Glutamatergic neuron (in vitro differentiated cells): ENCODE data around the gene KLF3. TPM values are rescaled to one million over a fixed set of nuclear protein-coding genes. Genes with fewer than 3 reads are reported as not detected.

Experiments
- DNase-seq: peaks from one replicate; pipeline ENCODE4 v3.0.0; 2022
- H3K27ac Mint-ChIP-seq: one replicate; pipeline ENCODE4 v1.8.0; 2020; ENCODE audit warnings: mild to moderate bottlenecking, mixed read lengths, inconsistent platforms; ENCODE audit not compliant: unreplicated experiment
- H3K27me3 Mint-ChIP-seq: one replicate; pipeline ENCODE4 v1.8.0; 2020; ENCODE audit warnings: mild to moderate bottlenecking, moderate library complexity, mixed read lengths, inconsistent platforms; ENCODE audit not compliant: unreplicated experiment
- H3K36me3 Mint-ChIP-seq: one replicate; pipeline ENCODE4 v1.8.0; 2020; ENCODE audit warnings: mild to moderate bottlenecking, mixed read lengths, inconsistent platforms; ENCODE audit not compliant: unreplicated experiment
- H3K4me1 Mint-ChIP-seq: one replicate; pipeline ENCODE4 v1.8.0; 2020; ENCODE audit warnings: mild to moderate bottlenecking, low read depth, mixed read lengths, inconsistent platforms; ENCODE audit not compliant: unreplicated experiment
- H3K4me3 Mint-ChIP-seq: one replicate; pipeline ENCODE4 v1.8.0; 2020; ENCODE audit warnings: mild to moderate bottlenecking, mixed read lengths, inconsistent platforms; ENCODE audit not compliant: unreplicated experiment
- H3K9me3 Mint-ChIP-seq: one replicate; pipeline ENCODE4 v1.8.0; 2020; ENCODE audit warnings: mild to moderate bottlenecking, moderate library complexity, mixed read lengths, inconsistent platforms; ENCODE audit not compliant: unreplicated experiment
- total RNA-seq: library from RNA; stranded (reverse); fragmentation: NEBNext Ultra II Directional; extraction: Animal tissue kit (Norgen Biotek cat#: 25700); gene quantifications from one replicate; pipeline ENCODE4 v1.2.1, GENCODE V29; 2021; ENCODE audit not compliant: unreplicated experiment
- TF ChIP-seq, protein P1 (sequence below): fragments of 200-600 bp; sonication (generic); IDR thresholded peaks from one replicate; pipeline ENCODE4 v1.5.0; 2021; ENCODE audit not compliant: partially characterized antibody, unreplicated experiment

KLF3 gene
- total RNA-seq, 1 donor from 2014 or later, result 38.4 TPM

DNA sequence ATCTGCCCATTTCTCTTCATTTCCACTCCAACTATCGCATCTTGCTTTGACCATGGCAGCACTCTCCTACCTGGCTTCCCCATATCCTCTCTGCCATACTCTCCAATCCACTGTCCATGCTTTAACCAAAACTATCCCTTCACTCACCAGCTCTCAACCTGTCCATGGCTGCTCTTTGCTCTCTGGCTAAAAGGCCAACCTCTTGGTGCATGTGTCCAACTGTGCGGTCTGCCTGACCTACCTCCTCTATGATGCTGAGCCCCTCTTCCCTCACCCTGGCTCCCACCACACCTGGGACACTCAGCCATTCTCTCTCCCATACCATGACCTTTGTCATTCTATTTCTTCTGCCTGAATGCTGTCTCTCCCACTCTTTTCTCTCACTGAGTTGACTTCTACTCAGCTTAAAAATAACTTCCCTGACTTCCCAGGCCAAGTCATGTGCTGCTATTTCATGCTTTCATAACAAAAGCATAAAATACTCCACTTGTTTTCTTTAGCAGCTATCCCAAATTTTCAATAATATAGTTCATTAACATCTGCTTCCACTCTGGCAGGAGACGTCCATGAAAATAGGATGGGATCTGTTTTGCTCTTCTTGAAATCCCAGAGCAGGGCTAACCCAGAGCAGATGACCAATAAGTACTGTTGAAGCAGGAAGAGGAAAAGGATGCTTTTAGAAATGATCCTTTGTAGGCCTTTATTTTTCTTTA, 29.8 kb upstream of the KLF3 start:
- no peak overlapping the region for H3K4me3 Mint-ChIP-seq
- H3K27me3 Mint-ChIP-seq, result peaks cover 2% of the 10 kb centered on the region
- TF ChIP-seq, protein P1, sequence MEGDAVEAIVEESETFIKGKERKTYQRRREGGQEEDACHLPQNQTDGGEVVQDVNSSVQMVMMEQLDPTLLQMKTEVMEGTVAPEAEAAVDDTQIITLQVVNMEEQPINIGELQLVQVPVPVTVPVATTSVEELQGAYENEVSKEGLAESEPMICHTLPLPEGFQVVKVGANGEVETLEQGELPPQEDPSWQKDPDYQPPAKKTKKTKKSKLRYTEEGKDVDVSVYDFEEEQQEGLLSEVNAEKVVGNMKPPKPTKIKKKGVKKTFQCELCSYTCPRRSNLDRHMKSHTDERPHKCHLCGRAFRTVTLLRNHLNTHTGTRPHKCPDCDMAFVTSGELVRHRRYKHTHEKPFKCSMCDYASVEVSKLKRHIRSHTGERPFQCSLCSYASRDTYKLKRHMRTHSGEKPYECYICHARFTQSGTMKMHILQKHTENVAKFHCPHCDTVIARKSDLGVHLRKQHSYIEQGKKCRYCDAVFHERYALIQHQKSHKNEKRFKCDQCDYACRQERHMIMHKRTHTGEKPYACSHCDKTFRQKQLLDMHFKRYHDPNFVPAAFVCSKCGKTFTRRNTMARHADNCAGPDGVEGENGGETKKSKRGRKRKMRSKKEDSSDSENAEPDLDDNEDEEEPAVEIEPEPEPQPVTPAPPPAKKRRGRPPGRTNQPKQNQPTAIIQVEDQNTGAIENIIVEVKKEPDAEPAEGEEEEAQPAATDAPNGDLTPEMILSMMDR, result no peak
- H3K4me1 Mint-ChIP-seq, result no peaks in the 10 kb centered on the region
- H3K36me3 Mint-ChIP-seq, result no peaks in the 10 kb centered on the region
- H3K27ac Mint-ChIP-seq, result no peak overlapping the region
- no peak for DNase-seq
- no peaks in the 10 kb centered on the region for H3K9me3 Mint-ChIP-seq

DNA sequence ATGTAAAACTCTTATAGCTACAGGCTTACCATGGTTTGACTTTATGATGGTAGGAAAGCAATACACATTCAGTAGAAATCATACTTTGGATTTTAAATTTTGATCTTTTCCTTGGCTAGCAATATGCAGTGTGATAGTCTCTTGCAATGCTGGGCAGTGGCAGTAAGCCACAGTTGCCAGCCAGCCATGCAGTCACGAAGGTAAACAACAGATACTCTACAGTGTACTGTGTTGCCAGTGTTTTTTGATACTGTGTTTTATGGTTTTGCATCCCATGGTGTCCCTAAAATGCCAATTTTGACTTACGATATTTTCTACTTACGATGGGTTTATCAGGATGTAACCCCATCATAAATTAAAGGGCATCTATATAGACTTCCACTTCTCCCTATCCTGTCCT, 24.8 kb upstream of the KLF3 start:
- H3K4me1 Mint-ChIP-seq, result no peaks in the 10 kb centered on the region
- no peak overlapping the region for H3K27ac Mint-ChIP-seq
- no peak for DNase-seq
- H3K36me3 Mint-ChIP-seq, result no peaks in the 10 kb centered on the region
- no peak overlapping the region for H3K4me3 Mint-ChIP-seq
- TF ChIP-seq, protein P1, result no peak
- H3K9me3 Mint-ChIP-seq, result no peaks in the 10 kb centered on the region
- H3K27me3 Mint-ChIP-seq, result peaks cover 2% of the 10 kb centered on the region

DNA sequence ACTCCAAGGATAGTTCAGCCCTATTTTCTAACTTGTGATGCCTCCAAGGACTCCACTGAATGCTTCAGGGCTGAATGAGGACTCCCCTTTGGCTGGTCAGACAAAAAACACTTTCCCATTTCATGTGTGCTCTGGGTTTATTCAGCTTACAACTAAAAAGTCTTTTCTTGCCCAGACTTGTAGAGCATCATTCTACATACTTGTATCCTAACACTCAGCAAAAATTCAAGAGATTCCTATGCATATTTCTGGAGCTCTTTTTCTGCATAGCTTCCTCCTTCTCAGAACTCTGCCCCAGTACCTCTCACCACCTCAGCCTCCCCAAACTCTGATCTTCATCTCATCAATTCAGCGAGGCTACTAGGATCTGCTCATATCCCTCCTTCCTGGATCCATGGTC, 22.2 kb upstream of the KLF3 start:
- no peak overlapping the region for H3K27ac Mint-ChIP-seq
- TF ChIP-seq, protein P1, result no peak
- no peaks in the 10 kb centered on the region for H3K4me1 Mint-ChIP-seq
- H3K9me3 Mint-ChIP-seq, result no peaks in the 10 kb centered on the region
- no peak for DNase-seq
- H3K27me3 Mint-ChIP-seq, result peaks cover 2% of the 10 kb centered on the region
- no peak overlapping the region for H3K4me3 Mint-ChIP-seq
- H3K36me3 Mint-ChIP-seq, result no peaks in the 10 kb centered on the region

DNA sequence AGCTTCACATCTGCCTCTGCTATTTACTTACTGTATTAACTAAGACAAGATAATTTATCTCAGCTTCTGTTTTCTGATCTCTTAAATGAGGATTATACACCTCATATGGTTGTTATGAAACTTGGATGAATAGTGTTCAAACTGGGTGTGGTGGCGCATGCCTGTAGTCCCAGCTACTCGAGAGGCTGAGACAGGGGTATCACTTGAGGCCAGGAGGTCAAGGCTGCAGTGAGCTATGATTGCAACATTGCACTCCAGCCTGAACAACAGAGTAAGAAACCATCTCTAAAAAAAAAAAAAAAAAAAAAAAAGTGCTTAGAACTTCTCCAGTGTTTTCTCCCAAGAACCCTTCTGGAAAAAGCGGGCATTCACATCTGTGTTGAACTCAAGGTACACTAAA, 19.8 kb upstream of the KLF3 start:
- no peak overlapping the region for H3K27ac Mint-ChIP-seq
- H3K9me3 Mint-ChIP-seq, result no peaks in the 10 kb centered on the region
- no peak overlapping the region for H3K4me3 Mint-ChIP-seq
- H3K36me3 Mint-ChIP-seq, result no peaks in the 10 kb centered on the region
- TF ChIP-seq, protein P1, result no peak
- peaks cover 2% of the 10 kb centered on the region for H3K27me3 Mint-ChIP-seq
- no peaks in the 10 kb centered on the region for H3K4me1 Mint-ChIP-seq
- no peak for DNase-seq

DNA sequence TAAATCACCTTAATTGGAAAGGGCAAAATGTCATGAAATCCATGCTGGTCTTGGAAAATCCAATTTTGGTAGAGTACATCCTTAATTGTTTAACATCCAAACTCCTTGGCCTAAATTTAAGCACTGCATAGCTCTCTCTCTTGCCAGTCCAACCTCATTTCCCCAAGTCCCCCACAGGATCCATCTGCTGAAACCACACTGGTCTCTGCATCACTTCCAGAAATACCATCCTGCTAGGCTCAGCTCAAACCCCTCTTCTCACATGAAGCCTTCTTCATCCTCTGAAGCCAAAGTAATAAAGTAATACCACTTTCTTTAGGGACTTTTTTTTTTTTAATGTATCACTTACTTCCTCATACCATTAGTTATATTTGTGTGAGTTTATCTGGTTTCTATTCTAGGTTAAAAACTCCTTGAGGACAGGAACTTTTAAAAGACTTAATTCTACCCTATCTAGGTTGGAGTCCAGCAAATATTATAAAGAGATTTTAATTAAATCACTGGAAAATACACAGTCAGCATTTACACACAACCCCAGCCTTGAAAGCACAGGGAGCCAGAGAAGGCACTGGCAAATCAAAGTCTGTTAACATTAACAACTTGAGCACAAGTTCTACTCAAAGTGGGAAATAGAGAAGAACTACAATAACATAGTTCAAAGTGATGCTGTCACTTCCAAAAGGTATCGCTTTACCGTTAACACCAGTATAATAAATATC, 16.7 kb upstream of the KLF3 start:
- Mint-ChIP-seq H3K4me3 (no peak overlapping the region), H3K9me3 (no peaks in the 10 kb centered on the region)

More for the DNA sequence above, 16.7 kb upstream of the KLF3 start:
- DNase-seq, result no peak
- no peaks in the 10 kb centered on the region for H3K36me3 Mint-ChIP-seq
- H3K27me3 Mint-ChIP-seq, result no peaks in the 10 kb centered on the region
- TF ChIP-seq, protein P1, result no peak
- no peaks in the 10 kb centered on the region for H3K4me1 Mint-ChIP-seq
- H3K27ac Mint-ChIP-seq, result no peak overlapping the region
